ENCODE results near the gene ZNF438.
"Not testable (repeated sequence)": the region's sequence is repeated elsewhere in the genome, so short reads cannot be mapped to it uniquely, and the experiment has no call there.

ZNF438 gene

DNA sequence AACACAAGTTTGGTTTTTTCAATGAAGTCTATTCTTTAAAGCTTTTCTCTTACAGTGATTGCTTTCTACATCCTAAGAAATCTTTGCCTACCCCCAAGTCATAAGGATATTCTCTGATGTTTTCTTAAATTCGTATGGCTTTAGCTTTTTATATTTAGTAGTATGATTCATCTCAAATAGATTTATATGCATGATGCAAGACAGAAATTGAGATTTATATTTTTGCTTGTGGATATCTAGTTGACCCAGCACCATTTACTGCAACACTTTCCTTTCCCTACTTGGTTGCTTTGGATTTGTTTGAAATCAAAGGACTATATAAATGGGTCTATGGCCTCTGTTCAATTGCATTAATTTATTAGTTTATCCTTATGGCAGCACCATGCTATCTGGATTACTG, 113.9 kb downstream of the ZNF438 start:
- no peaks in the 10 kb centered on the region for H3K4me1 Mint-ChIP-seq

DNA sequence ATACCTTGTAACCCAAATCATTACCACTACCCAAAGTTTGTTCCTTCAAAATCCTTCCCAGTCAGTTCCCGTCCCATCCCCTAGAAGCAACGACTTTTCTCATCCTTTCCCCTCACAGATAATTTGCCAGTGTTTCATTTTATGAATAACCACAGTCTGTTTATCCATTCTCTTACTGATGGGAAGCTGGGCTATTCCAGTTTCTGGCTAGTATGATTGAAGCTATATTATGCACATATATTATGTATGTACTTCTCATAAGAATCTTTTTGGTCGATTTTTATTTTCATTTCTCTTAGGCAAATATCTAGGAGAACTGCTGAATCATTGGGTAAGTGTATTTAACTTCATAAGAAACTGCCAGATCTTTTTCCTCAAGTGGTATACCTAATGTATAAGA, 114.6 kb downstream of the ZNF438 start:
- H3K27me3 Mint-ChIP-seq: no peaks in the 10 kb centered on the region
- no peaks in the 10 kb centered on the region for H3K4me1 Mint-ChIP-seq
- peaks cover 4% of the 10 kb centered on the region for H3K36me3 Mint-ChIP-seq
- no peaks in the 10 kb centered on the region for H3K9me3 Mint-ChIP-seq
- H3K27ac Mint-ChIP-seq: no peak overlapping the region
- H3K4me3 Mint-ChIP-seq: no peak overlapping the region

More for the DNA sequence above, 113.9 kb downstream of the ZNF438 start:
- Mint-ChIP-seq H3K9me3 (no peaks in the 10 kb centered on the region), H3K36me3 (peaks cover 4% of the 10 kb centered on the region), H3K27ac (no peak overlapping the region), H3K4me3 (no peak overlapping the region), H3K27me3 (no peaks in the 10 kb centered on the region)

- H3K4me3 Mint-ChIP-seq: no peak overlapping the region
- H3K4me1 Mint-ChIP-seq: no peaks in the 10 kb centered on the region
- no peak overlapping the region for H3K27ac Mint-ChIP-seq
- no peaks in the 10 kb centered on the region for H3K9me3 Mint-ChIP-seq
- H3K36me3 Mint-ChIP-seq: peaks cover 3% of the 10 kb centered on the region
- H3K27me3 Mint-ChIP-seq: no peaks in the 10 kb centered on the region
Observed at GRCh38 chr10:30915146-30915545, 116.5 kb downstream of the ZNF438 start.

DNA sequence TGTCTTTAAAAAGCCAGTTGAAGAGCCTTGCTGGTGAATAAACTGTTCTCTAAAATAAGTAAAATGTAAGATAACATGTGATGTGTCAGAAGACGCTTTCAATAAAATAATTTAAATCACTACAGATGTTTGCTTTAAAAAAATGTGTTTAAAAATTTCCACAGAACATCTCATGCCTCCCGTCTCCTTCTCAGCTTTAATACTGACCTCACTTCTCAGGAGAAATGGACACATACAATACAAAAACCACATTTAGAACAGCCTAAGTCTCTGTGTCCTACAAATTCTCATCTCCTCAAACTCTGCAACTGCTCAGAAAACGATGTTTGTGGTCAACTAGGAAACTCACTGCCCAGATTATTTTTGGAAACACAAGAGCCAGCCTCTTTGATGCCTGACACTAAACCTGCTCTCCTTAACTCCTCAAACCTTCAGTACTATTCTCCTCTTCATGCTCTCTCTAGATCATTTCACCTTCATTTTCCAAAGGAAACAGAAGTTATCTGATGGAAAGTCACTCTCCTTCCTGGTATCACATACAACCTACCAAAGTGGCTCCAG, 120.3 kb downstream of the ZNF438 start:
- Mint-ChIP-seq H3K9me3 (no peaks in the 10 kb centered on the region), H3K36me3 (peaks cover 8% of the 10 kb centered on the region), H3K4me1 (no peaks in the 10 kb centered on the region), H3K27ac (no peak overlapping the region), H3K27me3 (no peaks in the 10 kb centered on the region), H3K4me3 (no peak overlapping the region)

- no peaks in the 10 kb centered on the region for H3K27me3 Mint-ChIP-seq
- H3K36me3 Mint-ChIP-seq: peaks cover 31% of the 10 kb centered on the region
- peaks cover 5% of the 10 kb centered on the region for H3K9me3 Mint-ChIP-seq
- H3K4me3 Mint-ChIP-seq: no peak overlapping the region
- H3K4me1 Mint-ChIP-seq: no peaks in the 10 kb centered on the region
- no peak overlapping the region for H3K27ac Mint-ChIP-seq
Observed at GRCh38 chr10:30903397-30904138, 128.1 kb downstream of the ZNF438 start.

- no peak overlapping the region for H3K4me3 Mint-ChIP-seq
- peaks cover 31% of the 10 kb centered on the region for H3K36me3 Mint-ChIP-seq
- H3K9me3 Mint-ChIP-seq: peaks cover 5% of the 10 kb centered on the region
- no peaks in the 10 kb centered on the region for H3K4me1 Mint-ChIP-seq
- H3K27me3 Mint-ChIP-seq: no peaks in the 10 kb centered on the region
- H3K27ac Mint-ChIP-seq: no peak overlapping the region
Observed at GRCh38 chr10:30902621-30903396, 128.9 kb downstream of the ZNF438 start.

- not testable (repeated sequence) for H3K9me3 Mint-ChIP-seq, H3K4me1 Mint-ChIP-seq, H3K27ac Mint-ChIP-seq, H3K4me3 Mint-ChIP-seq, H3K27me3 Mint-ChIP-seq
- H3K36me3 Mint-ChIP-seq: peaks cover 24% of the 10 kb centered on the region
Observed at GRCh38 chr10:30901487-30901886, 130.2 kb downstream of the ZNF438 start.

DNA sequence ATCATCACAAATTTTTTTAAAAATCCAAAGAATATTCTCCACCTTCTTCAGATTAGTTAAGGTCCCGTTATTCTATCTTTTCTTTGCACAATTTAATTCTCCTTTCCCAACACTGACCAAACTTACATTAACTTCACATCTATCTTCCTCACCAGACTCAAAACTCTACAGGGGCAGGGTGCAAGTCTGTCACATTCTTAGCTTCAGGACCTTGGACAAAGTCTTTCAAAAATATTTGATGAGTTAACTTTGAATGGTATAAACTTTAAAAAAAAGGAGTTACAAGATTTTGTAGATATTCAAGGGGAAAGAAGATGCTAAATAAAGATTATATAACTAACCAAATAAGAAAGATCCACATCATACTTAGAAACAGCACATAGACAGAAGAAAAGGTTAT, 132.7 kb downstream of the ZNF438 start:
- Mint-ChIP-seq H3K4me3 (no peak overlapping the region), H3K27me3 (no peaks in the 10 kb centered on the region), H3K36me3 (peaks cover 16% of the 10 kb centered on the region), H3K4me1 (no peaks in the 10 kb centered on the region), H3K27ac (no peak overlapping the region), H3K9me3 (peaks cover 5% of the 10 kb centered on the region)

- Mint-ChIP-seq H3K27me3 (no peaks in the 10 kb centered on the region), H3K36me3 (peaks cover 16% of the 10 kb centered on the region), H3K9me3 (peaks cover 5% of the 10 kb centered on the region), H3K27ac (no peak overlapping the region), H3K4me1 (no peaks in the 10 kb centered on the region), H3K4me3 (no peak overlapping the region)
Observed at GRCh38 chr10:30897547-30897946, 134.1 kb downstream of the ZNF438 start.

DNA sequence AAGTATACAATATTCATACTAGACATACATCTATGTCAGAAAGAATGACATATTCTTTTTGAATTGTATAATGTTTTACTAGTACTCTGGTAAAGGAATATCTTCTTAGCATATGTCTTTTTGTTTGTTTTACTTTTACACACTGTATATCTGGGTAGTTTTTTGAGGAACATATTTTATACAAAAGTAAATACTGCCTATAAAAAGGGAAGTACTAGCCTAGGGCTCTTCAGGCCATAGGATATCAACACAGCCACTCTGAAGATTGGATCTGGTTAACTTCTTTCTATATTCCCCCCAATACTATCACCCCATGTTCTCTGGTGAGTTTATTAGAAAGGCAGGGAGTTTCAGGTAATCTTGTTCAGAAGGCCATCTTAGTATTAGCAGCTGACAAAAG, 134.6 kb downstream of the ZNF438 start:
- no peak overlapping the region for H3K27ac Mint-ChIP-seq
- peaks cover 13% of the 10 kb centered on the region for H3K36me3 Mint-ChIP-seq
- H3K4me1 Mint-ChIP-seq: no peaks in the 10 kb centered on the region
- no peak overlapping the region for H3K4me3 Mint-ChIP-seq
- peaks cover 5% of the 10 kb centered on the region for H3K9me3 Mint-ChIP-seq
- no peaks in the 10 kb centered on the region for H3K27me3 Mint-ChIP-seq

DNA sequence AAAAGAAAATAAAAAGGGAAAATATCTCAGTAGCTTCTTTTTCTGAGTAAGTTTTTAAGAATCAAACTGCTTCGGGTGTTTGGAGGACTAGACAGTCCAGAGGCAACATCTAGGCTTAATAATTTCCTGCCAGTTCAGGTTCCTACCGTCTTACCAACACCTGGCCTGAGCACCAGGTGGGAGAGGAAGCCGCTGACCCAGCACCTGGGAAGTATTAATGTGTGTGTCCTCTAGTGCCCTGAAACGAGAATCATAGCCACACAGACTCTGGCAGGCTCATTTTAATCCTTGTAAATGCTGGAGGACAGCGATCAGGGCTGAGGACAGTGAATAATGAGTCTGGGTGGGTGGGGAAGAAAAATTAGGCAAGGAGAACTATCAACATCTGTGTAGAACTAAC, 137.4 kb downstream of the ZNF438 start:
- no peaks in the 10 kb centered on the region for H3K4me1 Mint-ChIP-seq

DNA sequence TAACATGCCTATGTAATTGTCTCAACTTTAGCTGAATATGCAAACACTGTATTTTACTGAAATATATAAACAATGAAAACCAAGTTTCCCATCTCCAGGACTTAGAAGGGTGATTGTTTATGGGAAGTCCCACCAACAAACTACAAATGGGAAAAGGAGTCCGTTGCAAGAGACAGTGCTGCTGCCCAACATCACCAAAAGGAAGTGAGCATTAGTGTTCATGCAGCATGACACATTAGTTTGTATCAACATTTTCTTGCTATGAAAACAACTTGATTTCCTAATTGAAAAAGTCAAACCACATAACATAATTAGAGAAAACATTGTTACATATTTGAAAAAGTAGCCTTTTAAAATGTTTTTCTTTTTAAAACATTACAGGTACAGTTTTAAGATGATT, 138.5 kb downstream of the ZNF438 start:
- Mint-ChIP-seq H3K4me3 (no peak overlapping the region), H3K27ac (no peak overlapping the region), H3K36me3 (peaks cover 2% of the 10 kb centered on the region), H3K4me1 (no peaks in the 10 kb centered on the region), H3K27me3 (no peaks in the 10 kb centered on the region), H3K9me3 (no peaks in the 10 kb centered on the region)

More for the DNA sequence above, 137.4 kb downstream of the ZNF438 start:
- Mint-ChIP-seq H3K36me3 (peaks cover 6% of the 10 kb centered on the region), H3K27ac (no peak overlapping the region), H3K9me3 (peaks cover 5% of the 10 kb centered on the region), H3K4me3 (no peak overlapping the region), H3K27me3 (no peaks in the 10 kb centered on the region)

DNA sequence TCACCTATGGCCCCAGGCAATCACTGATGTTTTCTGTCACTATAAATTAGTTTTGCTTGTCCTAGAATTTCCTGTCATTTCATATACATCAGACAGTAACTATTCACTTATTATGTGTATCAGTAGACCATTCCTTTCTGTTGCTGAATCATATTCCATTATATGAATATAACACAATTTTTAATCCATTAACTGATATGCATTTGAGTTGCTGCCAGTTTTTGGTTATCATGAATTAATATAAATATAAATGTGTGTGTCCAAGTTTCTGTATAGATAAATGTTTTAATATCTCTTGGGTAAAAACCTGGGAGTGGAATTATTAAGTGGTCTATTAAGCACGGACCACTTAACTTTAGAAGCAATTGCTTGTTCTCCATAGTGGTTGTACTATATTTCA, 143.8 kb downstream of the ZNF438 start:
- no peak overlapping the region for H3K27ac Mint-ChIP-seq
- no peak overlapping the region for H3K4me3 Mint-ChIP-seq
- no peaks in the 10 kb centered on the region for H3K4me1 Mint-ChIP-seq
- no peaks in the 10 kb centered on the region for H3K36me3 Mint-ChIP-seq
- no peaks in the 10 kb centered on the region for H3K27me3 Mint-ChIP-seq
- no peaks in the 10 kb centered on the region for H3K9me3 Mint-ChIP-seq

GRCh38 chr10:30885423-30885822, 146.2 kb downstream of the ZNF438 start:
- Mint-ChIP-seq H3K4me3 (no peak overlapping the region), H3K4me1 (no peaks in the 10 kb centered on the region), H3K9me3 (no peaks in the 10 kb centered on the region), H3K27me3 (no peaks in the 10 kb centered on the region), H3K27ac (no peak overlapping the region), H3K36me3 (no peaks in the 10 kb centered on the region)

GRCh38 chr10:30883751-30884150, 147.9 kb downstream of the ZNF438 start:
- Mint-ChIP-seq H3K4me1 (no peaks in the 10 kb centered on the region), H3K27me3 (no peaks in the 10 kb centered on the region), H3K4me3 (no peak overlapping the region)

DNA sequence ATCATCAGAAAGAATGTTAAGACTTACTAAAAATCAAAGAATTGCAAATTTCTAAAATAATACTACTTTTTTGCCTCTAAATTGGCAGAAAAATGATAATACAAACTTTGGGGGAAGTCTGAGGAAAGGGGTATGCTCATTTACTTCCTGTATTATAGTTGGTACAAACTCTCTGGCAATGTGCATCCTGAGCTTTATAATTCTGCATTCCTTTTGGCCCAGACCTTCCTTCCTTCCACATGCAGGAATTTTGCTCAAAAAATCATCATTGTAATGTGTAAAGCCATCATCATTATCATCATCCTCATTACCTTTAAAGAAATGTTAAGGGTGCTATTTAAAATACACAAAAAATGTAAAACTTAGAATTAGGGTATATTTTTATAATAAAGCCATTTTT, 148.5 kb downstream of the ZNF438 start:
- H3K9me3 Mint-ChIP-seq: no peaks in the 10 kb centered on the region
- H3K27ac Mint-ChIP-seq: no peak overlapping the region
- no peak overlapping the region for H3K4me3 Mint-ChIP-seq
- no peaks in the 10 kb centered on the region for H3K36me3 Mint-ChIP-seq
- H3K27me3 Mint-ChIP-seq: no peaks in the 10 kb centered on the region
- H3K4me1 Mint-ChIP-seq: no peaks in the 10 kb centered on the region

More at GRCh38 chr10:30883751-30884150, 147.9 kb downstream of the ZNF438 start:
- Mint-ChIP-seq H3K36me3 (no peaks in the 10 kb centered on the region), H3K27ac (no peak overlapping the region), H3K9me3 (no peaks in the 10 kb centered on the region)
